Activated CD4-positive, alpha-beta memory T cell treated with anti-CD3 and anti-CD28 coated beads for 36 hours (primary cell): Measurements from ENCODE around the gene EFNA4. TPM values are rescaled to one million over a fixed set of nuclear protein-coding genes. Genes with fewer than 3 reads are reported as not detected.

ENCODE experiments used
- CTCF ChIA-PET: fragments of 350-600 bp; sonication (Branson Sonifier 250); formaldehyde crosslinking; loops from one replicate; lab custom pipeline; 2021; ENCODE audit warnings: antibody characterized with exemption, inconsistent platforms; lab: Charles Lee
- POLR2A ChIA-PET: fragments of 350-600 bp; sonication (Branson Sonifier 250); formaldehyde crosslinking; loops from one replicate; lab custom pipeline; 2021; ENCODE audit warnings: antibody characterized with exemption; lab: Charles Lee
- DNase-seq: peaks from one replicate; pipeline ENCODE4 v3.0.0-alpha.2; 2020
- H3K27ac Mint-ChIP-seq: one replicate; pipeline ENCODE4 v1.8.0; 2021; ENCODE audit warnings: mixed read lengths
- H3K27me3 Mint-ChIP-seq: one replicate; pipeline ENCODE4 v1.8.0; 2021; ENCODE audit warnings: mixed read lengths
- H3K36me3 Mint-ChIP-seq: one replicate; pipeline ENCODE4 v1.8.0; 2021; ENCODE audit warnings: mixed read lengths
- H3K4me1 Mint-ChIP-seq: one replicate; pipeline ENCODE4 v1.8.0; 2021; ENCODE audit warnings: low read depth, mixed read lengths
- H3K4me3 Mint-ChIP-seq: one replicate; pipeline ENCODE4 v1.8.0; 2021; ENCODE audit warnings: mild to moderate bottlenecking, mixed read lengths
- H3K9me3 Mint-ChIP-seq: one replicate; pipeline ENCODE4 v1.8.0; 2021; ENCODE audit warnings: mixed read lengths
- intact Hi-C: fragments of 100-400 bp; cut with micrococcal nuclease; formaldehyde crosslinking; loops from one replicate; pipeline ENCODE4 v1.15.1; 2023
- total RNA-seq, 2 experiments: library from RNA; stranded (reverse); gene quantifications; one replicate each; pipeline ENCODE4 v1.2.3, GENCODE V29; 2021

Gene EFNA4
- total RNA-seq, 2 experiments from 2014 or later = 5.0 to 6.1 TPM

- no peaks in the 10 kb centered on the region for H3K27me3 Mint-ChIP-seq
- ChIA-PET CTCF (interaction anchor here (0.6 to 15.8 kb wide), 6 partner anchors 9 to 563 kb away, joined by 3 to 245 read pairs (median 5); partner anchors contain the start of genes ADAM15, KRTCAP2 and PMVK), POLR2A (interaction anchor here (0.9 kb wide), 1 partner anchor 53 kb away, joined by 3 read pairs; no protein-coding TSS in a partner anchor)
- H3K4me3 Mint-ChIP-seq = no peak overlapping the region
- H3K27ac Mint-ChIP-seq = no peak overlapping the region
- no peaks in the 10 kb centered on the region for H3K9me3 Mint-ChIP-seq
- peaks cover 21% of the 10 kb centered on the region for H3K4me1 Mint-ChIP-seq
- no peak for DNase-seq
- peaks cover 22% of the 10 kb centered on the region for H3K36me3 Mint-ChIP-seq
- intact Hi-C loops = no loop called here
Measured at GRCh38 chr1:155057104-155057503, 6.4 kb upstream of the EFNA4 start.

- Mint-ChIP-seq H3K4me1 (peaks cover 20% of the 10 kb centered on the region), H3K27ac (no peak overlapping the region), H3K36me3 (peaks cover 22% of the 10 kb centered on the region), H3K9me3 (no peaks in the 10 kb centered on the region), H3K27me3 (no peaks in the 10 kb centered on the region), H3K4me3 (no peak overlapping the region)
- no peak for DNase-seq
- ChIA-PET POLR2A (no interaction called here), CTCF (interaction anchor here (0.6 to 15.8 kb wide), 5 partner anchors 10 to 564 kb away, joined by 3 to 245 read pairs (median 6); partner anchors contain the start of genes ADAM15 and PMVK)
- intact Hi-C loops = no loop called here
Measured at GRCh38 chr1:155057788-155058211, 5.7 kb upstream of the EFNA4 start.

DNA sequence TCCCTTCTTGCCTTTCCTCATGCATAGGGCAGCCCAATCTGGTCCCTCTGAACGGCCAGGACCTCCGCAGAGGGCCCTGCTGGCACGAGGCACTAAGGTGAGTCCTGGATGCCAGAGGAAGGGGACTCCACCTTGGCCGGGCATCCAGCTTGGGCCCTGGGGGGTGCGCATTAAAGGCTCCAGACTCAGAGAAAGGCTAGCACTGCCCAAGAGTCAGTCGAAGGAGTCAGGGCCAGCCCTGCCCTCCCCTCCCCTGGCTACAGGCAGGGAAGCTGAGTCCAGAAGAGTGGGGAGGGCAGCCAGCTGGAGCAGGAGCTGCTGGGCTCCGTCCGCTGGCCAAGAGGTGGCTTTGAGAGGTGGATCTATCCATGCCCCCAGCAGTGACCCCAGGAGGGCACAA, 2.8 kb upstream of the EFNA4 start:
- H3K4me3 Mint-ChIP-seq = no peak overlapping the region
- no peak for DNase-seq
- peaks cover 29% of the 10 kb centered on the region for H3K4me1 Mint-ChIP-seq
- no peaks in the 10 kb centered on the region for H3K9me3 Mint-ChIP-seq
- intact Hi-C loops = loop anchor here (1.0 to 5.0 kb wide), 5 partner anchors 8 to 393 kb away; partner anchors contain the start of genes FLAD1 and PMVK
- CTCF ChIA-PET = interaction anchor here (0.8 to 15.8 kb wide), 17 partner anchors 10 to 501 kb away, joined by 3 to 245 read pairs (median 7); partner anchors contain the start of genes ADAM15, KRTCAP2, PBXIP1 and TRIM46
- H3K27me3 Mint-ChIP-seq = no peaks in the 10 kb centered on the region
- POLR2A ChIA-PET = interaction anchor here (1.4 kb wide), 1 partner anchor 10 kb away, joined by 5 read pairs; the partner anchor contains the start of gene ADAM15
- H3K27ac Mint-ChIP-seq = no peak overlapping the region
- peaks cover 19% of the 10 kb centered on the region for H3K36me3 Mint-ChIP-seq

GRCh38 chr1:155061381-155062150, 2.0 kb upstream of the EFNA4 start:
- H3K27ac Mint-ChIP-seq = peak overlapping the region; percentile 34
- no peak overlapping the region for H3K4me3 Mint-ChIP-seq
- H3K27me3 Mint-ChIP-seq = no peaks in the 10 kb centered on the region
- CTCF ChIA-PET = interaction anchor here (0.5 to 15.8 kb wide), 39 partner anchors 9 to 502 kb away, joined by 3 to 245 read pairs (median 4); partner anchors contain the start of genes ADAM15, FLAD1, KRTCAP2 and PBXIP1
- DNase-seq = peak; percentile 96
- peaks cover 12% of the 10 kb centered on the region for H3K36me3 Mint-ChIP-seq
- POLR2A ChIA-PET = interaction anchor here (1.3 to 1.4 kb wide), 2 partner anchors 11 to 14 kb away, joined by 3 to 5 read pairs; partner anchors contain the start of gene ADAM15
- H3K9me3 Mint-ChIP-seq = no peaks in the 10 kb centered on the region
- intact Hi-C loops = loop anchor here (1.0 to 5.0 kb wide), 5 partner anchors 9 to 394 kb away; partner anchors contain the start of genes FLAD1 and PMVK
- H3K4me1 Mint-ChIP-seq = peaks cover 29% of the 10 kb centered on the region

GRCh38 chr1:155062151-155062686, 1.3 kb upstream of the EFNA4 start:
- no peak overlapping the region for H3K4me3 Mint-ChIP-seq
- no peaks in the 10 kb centered on the region for H3K9me3 Mint-ChIP-seq
- no peaks in the 10 kb centered on the region for H3K27me3 Mint-ChIP-seq
- intact Hi-C loops = loop anchor here (5.0 kb wide), 3 partner anchors 80 to 395 kb away; partner anchors contain the start of genes FLAD1 and PMVK
- peaks cover 29% of the 10 kb centered on the region for H3K4me1 Mint-ChIP-seq
- CTCF ChIA-PET = interaction anchor here (0.5 to 15.8 kb wide), 43 partner anchors 9 to 502 kb away, joined by 3 to 245 read pairs (median 4); partner anchors contain the start of genes ADAM15, FLAD1, KRTCAP2 and PBXIP1
- H3K27ac Mint-ChIP-seq = no peak overlapping the region
- POLR2A ChIA-PET = interaction anchor here (1.3 to 2.3 kb wide), 3 partner anchors 11 to 23 kb away, joined by 3 to 21 read pairs (median 5); partner anchors contain the start of gene ADAM15
- no peak for DNase-seq
- H3K36me3 Mint-ChIP-seq = peaks cover 12% of the 10 kb centered on the region

GRCh38 chr1:155062702-155063411, 683 bp upstream of the EFNA4 start:
- CTCF ChIA-PET = interaction anchor here (0.7 to 15.8 kb wide), 9 partner anchors 13 to 183 kb away, joined by 3 to 245 read pairs (median 6); partner anchors contain the start of genes ADAM15, KRTCAP2 and PMVK
- DNase-seq = peak; percentile 89
- H3K4me3 Mint-ChIP-seq = peak overlapping the region; percentile 74
- intact Hi-C loops = loop anchor here (1.0 to 5.0 kb wide), 5 partner anchors 21 to 396 kb away; partner anchors contain the start of genes FLAD1 and PMVK
- no peaks in the 10 kb centered on the region for H3K27me3 Mint-ChIP-seq
- H3K9me3 Mint-ChIP-seq = no peaks in the 10 kb centered on the region
- H3K4me1 Mint-ChIP-seq = peaks cover 29% of the 10 kb centered on the region
- POLR2A ChIA-PET = interaction anchor here (1.3 to 2.3 kb wide), 3 partner anchors 13 to 126 kb away, joined by 3 to 21 read pairs (median 4); partner anchors contain the start of gene PMVK
- peaks cover 12% of the 10 kb centered on the region for H3K36me3 Mint-ChIP-seq
- no peak overlapping the region for H3K27ac Mint-ChIP-seq

GRCh38 chr1:155064111-155064831, 731 bp downstream of the EFNA4 start:
- POLR2A ChIA-PET = interaction anchor here (1.5 to 2.3 kb wide), 2 partner anchors 21 to 128 kb away, joined by 4 to 21 read pairs; partner anchors contain the start of gene PMVK
- intact Hi-C loops = loop anchor here (5.0 kb wide), 3 partner anchors 82 to 397 kb away; partner anchors contain the start of genes FLAD1 and PMVK
- Mint-ChIP-seq H3K4me3 (peak overlapping the region; percentile 80), H3K4me1 (peaks cover 29% of the 10 kb centered on the region), H3K9me3 (no peaks in the 10 kb centered on the region), H3K27ac (peak overlapping the region; percentile 31), H3K36me3 (peaks cover 8% of the 10 kb centered on the region), H3K27me3 (no peaks in the 10 kb centered on the region)
- peak; percentile 57 for DNase-seq
- CTCF ChIA-PET = interaction anchor here (0.7 to 15.8 kb wide), 7 partner anchors 12 to 104 kb away, joined by 3 to 245 read pairs (median 7); partner anchors contain the start of gene ADAM15

GRCh38 chr1:155064832-155065429, 1.4 kb downstream of the EFNA4 start:
- H3K27me3 Mint-ChIP-seq = no peaks in the 10 kb centered on the region
- intact Hi-C loops = loop anchor here (5.0 kb wide), 3 partner anchors 83 to 398 kb away; partner anchors contain the start of genes FLAD1 and PMVK
- no peaks in the 10 kb centered on the region for H3K9me3 Mint-ChIP-seq
- ChIA-PET CTCF (interaction anchor here (0.7 to 15.8 kb wide), 6 partner anchors 12 to 103 kb away, joined by 3 to 245 read pairs (median 8); partner anchors contain the start of gene ADAM15), POLR2A (no interaction called here)
- no peak overlapping the region for H3K27ac Mint-ChIP-seq
- peak overlapping the region; percentile 80 for H3K4me3 Mint-ChIP-seq
- H3K4me1 Mint-ChIP-seq = peaks cover 29% of the 10 kb centered on the region
- DNase-seq = no peak
- H3K36me3 Mint-ChIP-seq = peaks cover 10% of the 10 kb centered on the region

GRCh38 chr1:155066777-155067176, 3.2 kb downstream of the EFNA4 start:
- Mint-ChIP-seq H3K27me3 (no peaks in the 10 kb centered on the region), H3K4me1 (peaks cover 30% of the 10 kb centered on the region), H3K27ac (no peak overlapping the region), H3K4me3 (no peak overlapping the region), H3K9me3 (no peaks in the 10 kb centered on the region), H3K36me3 (peaks cover 5% of the 10 kb centered on the region)
- ChIA-PET CTCF (interaction anchor here (1.3 to 15.8 kb wide), 5 partner anchors 18 to 106 kb away, joined by 3 to 245 read pairs (median 6); partner anchors contain the start of genes ADAM15 and KRTCAP2), POLR2A (no interaction called here)
- intact Hi-C loops = no loop called here
- DNase-seq = no peak

DNA sequence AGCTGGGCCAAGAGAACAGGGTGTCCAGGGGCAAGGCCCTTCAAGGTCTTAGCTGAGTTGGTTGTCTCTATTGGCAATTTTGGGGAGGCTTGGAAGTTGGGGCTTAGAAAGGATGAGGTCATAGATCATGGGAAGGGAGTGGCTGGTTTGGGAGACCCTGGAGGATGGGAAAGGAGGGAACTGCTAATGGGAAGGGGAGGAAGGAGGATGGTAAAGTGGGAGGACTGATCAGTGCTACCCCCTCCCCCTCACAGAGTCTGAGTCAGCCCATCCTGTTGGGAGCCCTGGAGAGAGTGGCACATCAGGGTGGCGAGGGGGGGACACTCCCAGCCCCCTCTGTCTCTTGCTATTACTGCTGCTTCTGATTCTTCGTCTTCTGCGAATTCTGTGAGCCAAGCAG, 5.1 kb downstream of the EFNA4 start:
- Mint-ChIP-seq H3K4me1 (peaks cover 20% of the 10 kb centered on the region), H3K27ac (no peak overlapping the region), H3K9me3 (no peaks in the 10 kb centered on the region), H3K36me3 (peaks cover 5% of the 10 kb centered on the region), H3K4me3 (no peak overlapping the region), H3K27me3 (no peaks in the 10 kb centered on the region)
- DNase-seq = no peak
- ChIA-PET POLR2A (no interaction called here), CTCF (interaction anchor here (0.7 kb wide), 1 partner anchor 435 kb away, joined by 3 read pairs; no protein-coding TSS in a partner anchor)
- intact Hi-C loops = no loop called here
